HG02610 (cell line): Measurements from ENCODE around the gene IRF7.
"Not testable (repeated sequence)": the region's sequence is repeated elsewhere in the genome, so short reads cannot be mapped to it uniquely, and the experiment has no call there.

Source experiments
- ATAC-seq: cut with Tn5 transposase; IDR thresholded peaks from one replicate; pipeline ENCODE4 v1.9.1; 2021; ENCODE audit warnings: mild to moderate bottlenecking, moderate library complexity; ENCODE audit not compliant: unreplicated experiment

The IRF7 gene

DNA sequence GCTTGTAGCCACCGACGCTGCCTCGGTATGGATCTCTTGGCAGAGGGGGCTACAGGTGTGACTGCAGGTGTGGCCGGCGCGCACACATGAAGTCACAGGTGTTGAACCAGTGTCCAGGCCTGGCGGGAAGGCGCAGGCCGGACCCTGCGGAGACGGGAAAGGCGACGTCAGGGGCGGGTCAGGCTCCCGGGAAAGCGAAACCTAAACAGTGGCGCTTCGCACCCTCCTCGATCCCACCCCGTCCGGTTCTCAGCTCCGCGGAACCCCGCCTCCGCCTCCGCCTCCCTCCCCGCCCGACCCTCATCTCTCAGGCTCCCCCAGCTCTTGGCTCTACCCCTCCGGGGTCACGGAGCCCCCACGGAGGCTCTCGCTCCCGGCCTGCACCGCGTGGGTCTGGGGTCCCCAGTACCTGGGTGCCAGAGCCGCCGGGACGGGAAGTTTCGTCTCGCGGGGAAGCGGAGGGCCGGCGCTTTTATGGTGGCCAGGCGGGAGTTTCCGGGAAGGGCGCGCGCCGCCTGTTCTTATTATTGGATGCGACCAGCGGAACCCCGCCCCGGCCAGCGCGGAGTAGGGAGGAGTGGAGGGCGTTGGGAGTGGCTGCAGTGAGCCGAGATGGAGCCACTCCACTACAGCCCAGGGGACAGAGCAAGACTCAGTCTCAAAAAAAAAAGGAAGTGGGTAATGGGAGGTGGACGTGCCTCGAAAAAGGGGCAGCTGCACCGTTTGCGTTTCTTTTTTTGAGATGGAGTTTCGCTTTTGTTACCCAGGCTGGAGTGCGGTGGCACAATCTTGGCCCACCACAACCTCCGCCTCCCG lies at the start of gene IRF7:
TSS of gene IRF7 (minus strand) at position 447 of the 816 bp plus-strand sequence. CDS start 586 bp downstream, outside the sequence.
- ATAC-seq, result peak; percentile 83

DNA sequence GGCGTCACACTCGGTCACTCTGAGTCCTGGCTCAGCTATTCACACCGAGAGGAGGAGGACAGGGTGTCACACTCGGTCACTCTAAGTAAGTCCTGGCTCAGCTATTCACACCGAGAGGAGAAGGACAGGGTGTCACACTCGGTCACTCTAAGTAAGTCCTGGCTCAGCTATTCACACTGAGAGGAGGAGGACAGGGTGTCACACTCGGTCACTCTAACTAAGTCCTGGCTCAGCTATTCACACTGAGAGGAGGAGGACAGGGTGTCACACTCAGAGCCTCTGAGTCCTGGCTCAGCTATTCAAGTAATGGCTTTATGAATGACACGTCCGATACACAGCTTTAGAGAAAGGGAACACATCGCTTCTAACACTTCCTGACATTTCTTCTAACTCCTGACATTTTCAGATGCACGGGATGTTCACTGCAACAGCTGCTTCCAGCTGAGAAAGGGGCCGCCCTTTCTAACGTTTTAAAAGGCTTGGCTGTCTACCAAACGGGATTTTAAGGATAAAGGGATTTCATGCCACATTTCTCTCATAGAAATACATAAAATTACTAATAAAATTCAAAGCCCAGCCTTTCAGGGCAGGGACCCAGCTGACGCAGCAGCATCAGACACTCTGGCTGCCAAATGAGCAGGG lies 49.4 kb upstream of the IRF7 start:
- no peak for ATAC-seq

DNA sequence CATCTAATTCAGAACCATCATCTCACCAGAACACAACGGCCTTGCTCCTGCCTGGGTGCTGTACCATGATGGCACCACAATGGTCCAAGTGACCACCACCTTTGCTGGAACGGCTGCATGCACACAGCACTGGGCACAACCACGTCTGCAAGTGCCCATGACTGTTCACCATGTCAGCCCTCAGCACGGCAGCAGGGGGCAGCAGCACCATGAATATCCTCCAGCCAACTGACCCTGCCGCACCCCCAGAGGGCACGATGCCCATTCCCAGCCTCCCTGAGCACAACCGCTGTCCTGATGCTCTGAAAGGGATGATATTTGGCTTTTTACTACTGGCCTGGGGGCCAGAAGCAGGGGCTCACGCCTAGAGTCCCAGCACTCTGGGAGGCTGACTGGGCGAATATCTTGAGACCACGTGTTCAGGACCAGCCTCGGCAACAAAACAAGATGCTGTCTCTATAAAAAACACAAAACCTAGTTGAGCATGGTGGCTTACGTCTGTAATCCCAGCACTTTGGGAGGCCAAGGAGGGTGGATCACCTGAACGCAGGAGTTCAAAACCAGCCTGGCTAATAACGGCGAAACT lies 47.0 kb upstream of the IRF7 start:
- ATAC-seq, result no peak

DNA sequence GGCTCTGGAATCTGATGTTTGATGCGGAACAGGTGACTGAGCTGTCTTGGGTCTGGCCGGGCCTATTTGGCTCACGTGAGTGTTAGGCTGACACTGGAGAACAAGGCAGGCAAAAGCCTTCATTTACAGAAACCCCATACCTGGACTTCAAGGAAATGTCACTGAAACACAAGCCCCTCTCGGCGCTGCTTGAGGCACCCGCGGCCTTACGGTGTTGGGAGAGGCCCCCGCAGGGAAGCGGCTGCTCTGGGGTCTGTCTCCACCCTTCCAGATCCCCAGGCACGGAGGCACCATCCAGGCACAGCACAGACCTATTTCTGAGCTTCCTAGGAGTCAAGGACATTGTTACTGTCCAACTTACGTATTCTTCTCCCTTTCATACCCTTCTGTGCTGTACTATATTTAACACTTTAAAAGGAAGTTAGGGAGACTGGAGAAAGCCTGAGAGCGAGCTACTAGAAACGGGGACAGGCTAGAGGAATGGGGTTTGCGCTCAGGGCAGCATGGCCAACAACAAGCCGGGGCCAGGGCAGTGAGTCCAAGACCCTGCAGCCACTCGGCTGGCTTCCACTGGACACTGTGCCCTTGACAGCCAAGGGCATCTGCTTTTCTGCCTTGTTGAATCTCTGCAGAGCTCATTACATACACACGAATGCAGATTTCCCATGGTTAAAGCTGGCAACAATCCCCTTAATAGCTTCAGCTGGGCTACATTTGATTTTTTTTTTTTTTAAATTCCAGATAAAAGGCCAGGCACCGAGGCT lies 45.1 kb upstream of the IRF7 start:
- ATAC-seq, result no peak

DNA sequence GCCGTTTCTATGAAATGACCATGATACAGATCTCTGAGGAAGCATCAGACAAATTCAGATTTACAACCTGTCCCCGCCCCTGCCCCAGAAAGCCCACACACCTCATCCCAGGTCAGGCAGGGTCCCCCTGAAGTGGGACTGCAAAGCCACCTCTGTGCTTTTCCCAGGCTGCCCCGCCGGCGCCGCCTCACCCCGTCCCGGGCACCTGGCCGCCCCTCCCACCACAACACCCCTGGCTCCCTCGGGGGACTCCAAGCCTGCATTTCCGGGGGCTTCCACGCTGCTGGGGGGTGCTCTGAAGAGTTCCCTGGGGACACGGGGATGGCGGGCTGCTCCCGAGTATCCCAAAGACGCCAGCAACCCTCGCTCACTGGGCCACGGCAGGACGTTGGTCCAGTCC lies 44.5 kb upstream of the IRF7 start:
- ATAC-seq, result no peak

DNA sequence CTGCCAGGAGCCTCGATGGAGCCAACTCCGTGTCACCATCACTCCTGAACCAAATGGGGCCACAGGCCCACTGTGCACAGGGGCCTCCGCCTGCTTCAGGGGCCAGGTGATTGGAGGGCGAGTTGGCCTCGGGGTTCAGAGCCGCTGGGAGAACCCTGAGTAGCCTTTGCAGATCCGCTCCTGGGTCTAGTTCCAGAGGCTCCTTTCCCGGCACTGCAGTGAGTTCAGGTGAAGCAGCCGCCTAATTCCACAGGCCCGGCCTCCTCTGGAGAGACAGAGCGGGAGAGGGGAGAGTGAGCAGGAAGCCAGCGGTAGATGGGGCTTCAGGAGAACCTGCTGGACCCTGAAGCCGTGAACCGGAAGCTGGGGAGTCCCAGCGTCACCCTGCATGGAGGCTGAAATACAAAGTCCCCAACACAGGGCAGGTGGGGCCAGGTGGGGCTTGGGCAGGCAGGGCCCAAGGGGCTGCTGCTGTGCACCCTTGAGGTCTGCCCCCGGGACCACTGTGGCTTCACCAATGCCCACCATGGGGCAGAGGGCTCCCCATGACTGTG lies 43.9 kb upstream of the IRF7 start:
- ATAC-seq, result no peak

DNA sequence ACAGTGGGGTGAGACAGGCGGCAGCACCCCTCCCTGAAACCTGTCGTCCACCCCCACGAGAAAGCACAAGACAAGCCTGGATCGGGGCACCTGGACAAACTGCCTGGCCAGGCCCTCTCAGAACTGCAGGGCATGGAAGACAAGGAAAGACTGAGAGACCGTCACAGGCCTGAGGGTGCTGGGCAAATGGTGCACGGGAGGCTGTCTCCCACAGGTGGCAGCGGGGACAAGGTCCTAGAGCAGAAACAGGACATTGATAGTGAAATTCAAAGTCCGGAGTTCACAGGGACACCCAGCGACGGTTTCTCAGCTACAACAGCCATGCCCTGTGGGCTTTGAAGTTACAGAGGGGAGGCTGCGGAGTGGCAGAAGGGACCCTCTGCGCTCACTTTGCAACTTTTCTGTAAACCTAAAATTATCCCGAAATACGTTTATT lies 42.0 kb upstream of the IRF7 start:
- no peak for ATAC-seq

DNA sequence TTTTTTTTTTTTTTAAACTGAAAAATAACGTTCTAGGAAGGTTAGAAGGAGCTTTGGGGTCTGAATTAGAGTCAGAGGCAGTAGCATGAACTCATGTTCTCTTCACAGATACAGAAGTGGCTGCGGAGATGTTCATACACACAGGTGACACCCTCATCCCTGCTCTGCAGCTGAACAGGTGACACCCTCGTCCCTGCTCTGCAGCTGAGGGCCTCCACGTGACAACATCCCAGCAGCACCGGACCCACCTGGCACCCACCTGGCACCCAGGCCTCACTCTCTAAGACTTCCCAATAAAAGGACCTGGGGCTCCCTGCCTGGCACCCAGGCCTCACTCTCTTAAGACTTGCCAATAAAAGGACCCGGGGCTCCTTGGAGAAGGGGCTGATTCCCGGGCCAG lies 41.1 kb upstream of the IRF7 start:
- ATAC-seq, result no peak

DNA sequence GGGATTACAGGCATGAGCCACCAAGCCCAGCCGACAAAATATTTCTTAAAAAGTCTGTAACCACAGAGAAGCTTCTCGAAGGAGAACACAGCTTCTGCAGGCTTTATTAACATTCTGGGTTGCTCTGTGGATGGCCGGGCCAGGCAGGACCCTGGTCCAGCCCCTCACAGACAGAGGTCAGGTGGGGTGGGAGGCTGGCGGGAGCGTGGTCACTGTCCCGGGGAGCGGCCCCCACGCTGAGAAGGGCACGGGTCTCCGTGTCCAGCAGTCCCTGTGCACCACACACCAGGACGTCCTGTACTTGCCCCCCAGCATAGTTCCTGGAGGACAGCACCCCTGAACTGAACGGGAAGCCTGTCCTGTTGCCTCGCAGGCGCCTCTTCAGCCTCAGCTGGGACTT lies 40.7 kb upstream of the IRF7 start:
- no peak for ATAC-seq

DNA sequence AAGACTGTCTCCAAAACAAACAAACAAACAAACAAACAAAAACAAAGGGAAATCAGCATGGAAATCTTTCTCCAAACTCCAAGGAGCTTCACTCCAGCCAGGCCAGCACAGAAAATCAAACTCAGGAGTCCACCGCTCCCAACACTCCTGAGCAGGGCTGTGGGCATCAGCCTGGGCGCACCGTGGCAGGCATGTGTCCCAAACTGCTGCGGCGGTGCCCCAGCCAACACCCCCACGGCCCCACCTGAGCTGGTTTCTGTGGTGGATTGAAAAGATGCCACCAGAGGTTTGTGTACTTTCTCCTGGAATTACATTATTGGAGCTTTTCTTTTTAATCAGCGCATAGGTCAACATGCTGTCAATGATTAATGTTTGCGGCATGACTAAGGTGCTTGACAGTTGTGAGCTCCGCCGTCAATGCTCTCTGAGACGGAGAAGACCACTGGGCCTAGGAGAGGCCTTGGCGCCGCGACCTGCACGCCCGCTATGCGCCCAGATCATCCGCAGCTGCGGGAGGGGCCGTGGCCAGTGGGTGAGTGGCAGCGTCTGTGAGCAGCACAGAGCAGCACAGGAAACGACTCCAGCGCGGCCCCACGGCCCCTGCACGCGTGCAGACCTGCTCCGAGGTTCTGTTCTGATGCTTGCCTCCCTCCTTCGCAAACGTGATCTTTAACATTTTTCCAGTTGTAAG lies 39.4 kb upstream of the IRF7 start:
- no peak for ATAC-seq

DNA sequence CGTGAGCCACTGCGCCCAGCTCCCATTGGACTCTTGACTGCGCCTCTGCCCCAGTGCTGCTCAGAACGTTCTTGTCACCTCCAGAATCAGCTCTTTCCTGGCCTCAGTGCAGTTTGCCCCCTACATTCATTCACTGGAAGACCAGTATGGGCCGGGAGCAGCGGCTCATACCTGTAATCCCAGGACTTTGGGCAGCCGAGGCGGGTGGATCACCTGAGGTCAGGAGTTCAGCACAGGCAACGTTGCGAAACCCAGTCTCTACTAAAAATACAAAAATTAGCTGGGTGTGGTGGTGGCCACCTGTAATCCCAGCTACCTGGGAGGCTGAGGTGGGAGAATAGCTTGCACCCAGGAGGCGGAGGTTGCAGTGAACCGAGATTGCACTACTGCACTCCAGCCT lies 38.7 kb upstream of the IRF7 start:
- ATAC-seq, result not testable (repeated sequence)

DNA sequence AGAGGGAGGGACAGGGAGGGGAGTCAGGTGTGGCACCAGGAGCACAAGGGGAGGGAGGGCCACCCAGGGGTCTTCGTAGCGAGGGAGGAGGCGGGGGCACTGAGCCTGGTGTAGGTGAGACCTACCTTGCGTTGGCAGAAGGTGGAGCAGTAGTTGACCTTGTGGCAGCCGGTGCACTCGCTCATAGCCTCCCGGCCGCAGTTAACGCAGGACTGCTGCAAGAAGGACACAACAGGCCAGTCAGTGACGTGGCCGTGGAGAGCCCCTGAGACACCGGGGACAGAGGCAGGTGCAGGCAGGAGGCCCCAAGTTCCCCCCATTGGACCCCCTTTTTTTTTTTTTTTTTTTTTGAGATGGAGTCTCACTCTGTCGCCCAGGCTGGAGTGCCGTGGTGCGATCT lies 38.1 kb upstream of the IRF7 start:
- ATAC-seq, result no peak

DNA sequence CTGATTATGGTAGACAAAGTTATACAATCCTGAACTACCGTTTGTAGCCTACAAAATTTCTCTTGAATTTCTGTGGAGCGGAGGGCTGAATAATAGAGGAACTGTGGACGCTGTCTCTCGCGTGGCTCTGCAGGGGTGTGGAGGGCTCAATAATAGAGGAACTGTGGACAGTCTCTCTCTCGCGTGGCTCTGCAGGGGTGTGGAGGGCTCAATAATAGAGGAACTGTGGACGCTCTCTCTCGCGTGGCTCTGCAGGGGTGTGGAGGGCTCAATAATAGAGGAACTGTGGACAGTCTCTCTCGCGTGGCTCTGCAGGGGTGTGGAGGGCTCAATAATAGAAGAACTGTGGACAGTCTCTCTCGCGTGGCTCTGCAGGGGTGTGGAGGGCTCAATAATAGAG lies 37.4 kb upstream of the IRF7 start:
- ATAC-seq, result not testable (repeated sequence)

DNA sequence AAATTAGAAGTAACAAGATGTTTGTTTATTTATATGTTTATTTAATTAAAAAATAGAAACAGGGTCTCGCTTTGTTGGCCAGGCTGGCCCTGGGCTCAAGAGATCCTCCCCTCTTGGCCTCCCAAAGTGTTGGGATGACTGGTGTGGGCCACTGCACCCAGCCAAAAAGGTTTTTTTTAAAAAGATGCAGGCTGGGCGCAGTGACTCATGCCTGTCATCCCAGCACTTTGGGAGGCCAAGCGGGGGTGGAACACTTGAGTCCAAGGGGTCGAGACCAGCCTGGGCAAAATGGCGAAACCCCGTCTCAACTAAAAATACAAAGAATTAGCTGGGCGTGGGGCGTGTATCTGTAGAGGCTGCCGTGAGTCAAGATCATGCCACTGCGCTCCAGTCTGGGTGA lies 34.7 kb upstream of the IRF7 start:
- ATAC-seq, result no peak

DNA sequence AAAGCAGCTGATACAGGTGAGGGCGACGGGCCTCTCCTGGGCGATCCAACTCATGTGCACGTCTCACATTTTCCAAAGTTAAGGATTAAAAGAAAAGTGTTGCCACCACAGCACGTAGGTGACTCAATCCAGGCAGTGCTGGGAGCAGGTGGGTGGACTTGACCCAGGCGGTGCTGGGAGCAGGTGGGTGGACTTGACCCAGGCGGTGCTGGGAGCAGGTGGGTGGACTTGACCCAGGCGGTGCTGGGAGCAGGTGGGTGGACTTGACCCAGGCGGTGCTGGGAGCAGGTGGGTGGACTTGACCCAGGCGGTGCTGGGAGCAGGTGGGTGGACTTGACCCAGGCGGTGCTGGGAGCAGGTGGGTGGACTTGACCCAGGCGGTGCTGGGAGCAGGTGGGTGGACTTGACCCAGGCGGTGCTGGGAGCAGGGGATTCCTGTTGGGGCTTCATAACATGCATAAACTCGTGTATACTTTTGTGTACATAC lies 32.0 kb upstream of the IRF7 start:
- ATAC-seq, result not testable (repeated sequence)

DNA sequence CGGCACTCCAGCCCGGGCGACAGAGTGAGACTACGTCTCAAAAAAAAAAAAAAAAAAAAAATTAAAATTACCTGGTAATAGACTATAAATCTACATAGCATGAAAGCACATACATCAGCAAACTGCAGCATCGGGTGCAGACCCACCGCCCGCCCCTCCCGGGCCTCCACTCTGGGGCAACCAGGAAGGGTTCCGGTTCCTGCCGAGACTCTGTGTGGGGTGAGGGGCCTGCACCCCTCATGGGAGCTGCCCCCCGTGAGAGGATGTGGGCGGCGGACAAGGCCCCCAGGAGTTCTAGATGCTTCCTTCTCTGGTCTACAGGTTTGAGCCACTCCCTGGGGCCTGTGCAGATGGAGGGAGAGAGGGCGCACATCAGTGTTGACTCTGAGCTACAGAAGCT lies 30.5 kb upstream of the IRF7 start:
- ATAC-seq, result no peak

DNA sequence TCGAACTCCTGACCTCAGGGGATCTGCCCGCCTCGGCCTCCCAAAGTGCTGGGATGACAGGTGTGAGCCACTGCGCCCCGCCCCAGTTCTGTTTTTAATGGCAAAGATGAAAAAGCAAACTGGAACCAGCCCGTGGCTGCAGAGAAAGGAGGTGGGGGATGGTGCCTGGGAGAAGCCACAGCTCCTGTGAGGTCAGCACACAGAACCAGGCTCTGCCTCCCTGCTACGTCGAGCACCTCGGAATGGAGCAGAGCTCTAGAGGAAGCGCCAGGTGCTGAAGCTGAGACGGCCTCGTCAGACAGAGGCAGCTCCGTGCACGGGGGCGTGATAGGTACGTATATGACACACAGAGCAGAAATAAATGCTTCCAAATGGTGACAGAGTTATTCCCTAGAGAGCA lies 29.8 kb upstream of the IRF7 start:
- no peak for ATAC-seq

DNA sequence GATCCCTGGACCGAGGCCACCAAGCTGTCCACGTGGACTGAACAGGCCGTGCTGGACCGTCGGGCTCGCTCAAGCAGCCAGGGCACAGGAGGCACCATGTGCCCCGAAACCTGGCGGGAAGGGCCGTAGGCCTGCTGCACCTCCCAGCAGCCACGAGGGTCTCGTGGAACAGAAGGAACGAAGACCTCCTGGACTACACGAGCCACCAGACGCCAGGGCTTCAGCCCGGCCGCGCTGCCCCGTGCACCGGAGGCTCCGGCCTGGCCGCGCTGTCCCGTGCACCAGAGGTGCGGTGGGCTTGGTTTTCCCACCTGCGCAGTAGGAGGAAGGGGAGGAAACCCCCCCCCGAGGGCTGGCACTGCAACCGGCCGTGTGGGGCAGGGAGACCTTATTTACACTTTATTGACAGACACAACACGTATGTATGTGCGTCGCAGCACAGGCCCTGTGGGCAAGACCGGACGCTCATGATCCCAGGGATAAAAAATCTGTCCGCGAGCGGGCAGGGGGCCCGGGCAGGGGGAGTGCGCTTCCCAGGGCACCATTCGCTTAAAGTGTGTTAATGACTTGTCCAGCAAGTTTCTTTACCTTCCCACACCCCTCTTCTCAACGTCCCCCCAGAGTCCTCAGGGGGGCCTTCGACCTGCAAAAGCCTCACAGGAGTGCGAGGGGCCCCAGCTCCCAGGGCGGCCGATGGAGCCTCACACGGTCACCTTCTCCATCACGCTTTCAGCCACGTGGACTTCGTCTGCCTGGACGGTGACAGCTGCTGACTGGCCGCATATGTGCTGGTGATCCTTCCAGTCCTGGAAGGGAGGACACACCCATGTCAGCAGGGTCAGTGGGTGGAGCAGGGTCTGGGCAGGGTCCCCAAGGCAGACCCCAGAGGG lies 28.3 kb upstream of the IRF7 start:
- ATAC-seq, result no peak

DNA sequence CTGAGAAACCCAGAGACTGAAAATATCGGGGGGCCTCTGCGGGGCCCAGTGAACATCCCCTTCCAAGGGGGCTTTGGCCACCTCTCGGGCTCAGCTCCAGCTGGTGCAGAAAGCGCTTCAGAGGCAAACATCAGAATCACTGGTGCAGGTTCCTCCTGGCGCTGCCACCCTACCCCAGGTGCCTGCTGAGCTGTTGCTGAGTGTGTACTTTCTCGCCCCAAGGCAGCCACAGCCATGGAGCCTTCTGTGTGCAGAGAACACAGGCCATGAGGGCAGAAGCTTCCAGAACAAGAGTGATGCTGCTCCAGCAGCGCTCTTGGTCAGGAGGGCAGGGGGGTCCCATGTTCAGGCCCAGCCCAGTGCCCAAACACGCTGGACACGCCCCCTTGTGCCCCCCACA lies 27.6 kb upstream of the IRF7 start:
- no peak for ATAC-seq
